T-helper 2 cell treated with Interferon-gamma antibody and Interleukin-4, amounts not matched to agents 100 ng/mL and 5 ng/mL, for 36 hours (primary cell): Measurements from ENCODE around the gene HBE1. TPM values are rescaled to one million over a fixed set of nuclear protein-coding genes. Genes with fewer than 3 reads are reported as not detected.
"Not testable (repeated sequence)": the region's sequence is repeated elsewhere in the genome, so short reads cannot be mapped to it uniquely, and the experiment has no call there.

Experiments used
- intact Hi-C: fragments of 100-400 bp; cut with micrococcal nuclease; formaldehyde crosslinking; loops from one replicate; pipeline ENCODE4 v1.15.1; 2023
- total RNA-seq: library from RNA; stranded (reverse); gene quantifications from 2 replicates; pipeline ENCODE4 v1.2.3, GENCODE V29; 2022

The HBE1 gene
- total RNA-seq, 1 donor from 2014 or later: not detected

GRCh38 chr11:5285703-5286340 lies 16.1 kb upstream of the HBE1 start:
- intact Hi-C loops: no loop called here

GRCh38 chr11:5284637-5285036 lies 14.9 kb upstream of the HBE1 start:
- intact Hi-C loops: no loop called here

- intact Hi-C loops: no loop called here
Observed at GRCh38 chr11:5283882-5284281, 14.1 kb upstream of the HBE1 start.

- intact Hi-C loops: no loop called here
Observed at GRCh38 chr11:5283086-5283485, 13.3 kb upstream of the HBE1 start.

GRCh38 chr11:5282628-5283027 lies 12.9 kb upstream of the HBE1 start:
- intact Hi-C loops: no loop called here

GRCh38 chr11:5281596-5281995 lies 11.9 kb upstream of the HBE1 start:
- intact Hi-C loops: no loop called here

GRCh38 chr11:5280582-5281102 lies 10.9 kb upstream of the HBE1 start:
- intact Hi-C loops: no loop called here

GRCh38 chr11:5279471-5280090 lies 9.8 kb upstream of the HBE1 start:
- intact Hi-C loops: no loop called here

GRCh38 chr11:5277807-5278382 lies 8.2 kb upstream of the HBE1 start:
- intact Hi-C loops: no loop called here

GRCh38 chr11:5276697-5277096 lies 7.0 kb upstream of the HBE1 start:
- intact Hi-C loops: no loop called here

- intact Hi-C loops: no loop called here
Observed at GRCh38 chr11:5275369-5276110, 5.8 kb upstream of the HBE1 start.

GRCh38 chr11:5274395-5274794 lies 4.7 kb upstream of the HBE1 start:
- intact Hi-C loops: no loop called here

- intact Hi-C loops: no loop called here
Observed at GRCh38 chr11:5272395-5273017, 2.8 kb upstream of the HBE1 start.

GRCh38 chr11:5267033-5267563 lies 2.6 kb downstream of the HBE1 start:
- intact Hi-C loops: no loop called here

GRCh38 chr11:5266609-5267008 lies 3.1 kb downstream of the HBE1 start:
- intact Hi-C loops: no loop called here

GRCh38 chr11:5265832-5266231 lies 3.9 kb downstream of the HBE1 start:
- intact Hi-C loops: no loop called here

- intact Hi-C loops: no loop called here
Observed at GRCh38 chr11:5258543-5259262, 11.0 kb downstream of the HBE1 start.

- intact Hi-C loops: no loop called here
Observed at GRCh38 chr11:5257296-5257695, 12.4 kb downstream of the HBE1 start.

- intact Hi-C loops: not testable (repeated sequence)
Observed at GRCh38 chr11:5254646-5255413, 14.9 kb downstream of the HBE1 start, which contains the start of gene HBG2. HBG2 (minus strand) TSS chr11:5254781; CDS start chr11:5254728, 53 bp downstream.

- intact Hi-C loops: not testable (repeated sequence)
Observed at GRCh38 chr11:5254023-5254422, 15.7 kb downstream of the HBE1 start.
